GM19463 (cell line): ENCODE data around the gene SYT3.
"Not testable (repeated sequence)": the region's sequence is repeated elsewhere in the genome, so short reads cannot be mapped to it uniquely, and the experiment has no call there.

Experiments used
- ATAC-seq: cut with Tn5 transposase; IDR thresholded peaks from one replicate; pipeline ENCODE4 v1.9.1; 2021; ENCODE audit warnings: mild to moderate bottlenecking, moderate library complexity; ENCODE audit not compliant: unreplicated experiment

Gene SYT3

GRCh38 chr19:50604264-50605073 lies 35.2 kb downstream of the SYT3 start:
- ATAC-seq: not testable (repeated sequence)

- ATAC-seq: no peak
These were observed 36.7 kb downstream of the SYT3 start for GRCh38 chr19:50602935-50603334.

GRCh38 chr19:50602496-50602895 lies 37.2 kb downstream of the SYT3 start:
- no peak for ATAC-seq

- no peak for ATAC-seq
These were observed 37.6 kb downstream of the SYT3 start for GRCh38 chr19:50602089-50602422.

- no peak for ATAC-seq
These were observed 38.1 kb downstream of the SYT3 start for GRCh38 chr19:50601407-50602088.

GRCh38 chr19:50599427-50599826 lies 40.3 kb downstream of the SYT3 start:
- no peak for ATAC-seq

- no peak for ATAC-seq
These were observed 49.5 kb downstream of the SYT3 start for GRCh38 chr19:50590191-50590590.

GRCh38 chr19:50581795-50582660 lies 57.7 kb downstream of the SYT3 start:
- not testable (repeated sequence) for ATAC-seq

- no peak for ATAC-seq
These were observed 58.6 kb downstream of the SYT3 start for GRCh38 chr19:50580970-50581634.

GRCh38 chr19:50580240-50580639 lies 59.4 kb downstream of the SYT3 start:
- no peak for ATAC-seq

GRCh38 chr19:50576769-50577168 lies 62.9 kb downstream of the SYT3 start:
- ATAC-seq: not testable (repeated sequence)

- no peak for ATAC-seq
These were observed 65.8 kb downstream of the SYT3 start for GRCh38 chr19:50573741-50574461.
